ENCODE measurements around the gene PAGR1. TPM values are rescaled to one million over a fixed set of nuclear protein-coding genes. Genes with fewer than 3 reads are reported as not detected.

The PAGR1 gene
- total and polyA plus RNA-seq, 9 of the 15 experiments (the other 6 are each of a cell fraction or from before 2014, with no cell fraction given): 1.4 to 58.2 (median 16.8) TPM

- H3K27ac ChIP-seq (ENCODE audit: extremely low read depth, low read depth, low read length): no peak overlapping the region
- peaks cover 11% of the 10 kb centered on the region; the same call in 2 of the 3 replicates for H3K79me2 ChIP-seq (ENCODE audit: control insufficient read depth, insufficient read depth, low read length)
- in situ Hi-C loops (cut with MboI): no loop called here
- DNase-seq (ENCODE audit: extremely low read depth in 1 of 4, low spot score in 3 of 4): no peak
- no TSS peak for BruUV-seq (replicated peaks)
- no peak overlapping the region for H3K4me3 ChIP-seq
- H3K4me2 ChIP-seq (ENCODE audit: insufficient read depth, low read length): no peak overlapping the region
- CTCF ChIA-PET (ENCODE audit: low intra/inter-chr PET ratio): no interaction called here
- peak overlapping the region; percentile 99 for H2AFZ ChIP-seq (ENCODE audit: low read depth, low read length)
- no peak for TF ChIP-seq PHTF2 (CRISPR knock-in tag; IDR thresholded peaks at IDR 0.05)
- peak; percentile 28; the same call in 1 of the 2 replicates for TF ChIP-seq ZFX (CRISPR knock-in tag; IDR thresholded peaks at IDR 0.05)
- FAIRE-seq: no peak
- H3K4me1 ChIP-seq (replicated peaks in 1 of 2; ENCODE audit: control insufficient read depth in 2 of 2, insufficient read depth in 2 of 2, low read length in 2 of 2): peaks cover 0 to 28% of the 10 kb centered on the region in 2 experiments; a peak in 3 of 5 replicates
- no peaks in the 10 kb centered on the region for H3K9me1 ChIP-seq (ENCODE audit: control insufficient read depth, insufficient read depth, low read length)
- no peaks in the 10 kb centered on the region for H4K20me1 ChIP-seq (replicated peaks; ENCODE audit: control insufficient read depth, insufficient read depth, low read length)
- ATAC-seq: no peak
- H3K36me3 ChIP-seq (ENCODE audit: control insufficient read depth, insufficient read depth, low read length): peaks cover 17% of the 10 kb centered on the region; the same call in 2 of the 3 replicates
- intact Hi-C loops (cut with micrococcal nuclease): loop anchor here (5.0 kb wide), 1 partner anchor 143 kb away; no protein-coding TSS in a partner anchor
- no peaks in the 10 kb centered on the region; a peak in 1 of 5 replicates for H3K27me3 ChIP-seq (ENCODE audit: control insufficient read depth in 2 of 2, insufficient read depth in 2 of 2, low read length in 2 of 2)
- 47% methylated on average over 9 of the region's 9 CpGs for WGBS (ENCODE audit: insufficient coverage, low coverage, missing lambda C conversion rate)
- H3K9me3 ChIP-seq (replicated peaks; ENCODE audit: control insufficient read depth, insufficient read depth, low read depth, low read length): no peaks in the 10 kb centered on the region
- POLR2A ChIA-PET: interaction anchor here (0.7 kb wide), 1 partner anchor 13 kb away, joined by 3 read pairs; no protein-coding TSS in a partner anchor
- peak overlapping the region in 1 of 2 experiments; percentile 55; a peak in 2 of 4 replicates for H3K9ac ChIP-seq (ENCODE audit: insufficient read depth in 1 of 2, low read depth in 2 of 2, low read length in 2 of 2)
Observed at GRCh38 chr16:29864205-29864604, 48.3 kb downstream of the PAGR1 start.

GRCh38 chr16:29868396-29869009, 52.6 kb downstream of the PAGR1 start:
- Histone ChIP-seq H2AFZ (ENCODE audit: low read depth, low read length) (no peak overlapping the region), H3K27me3 (ENCODE audit: control insufficient read depth in 2 of 2, insufficient read depth in 2 of 2, low read length in 2 of 2) (no peaks in the 10 kb centered on the region; a peak in 1 of 5 replicates), H3K9me1 (ENCODE audit: control insufficient read depth, insufficient read depth, low read length) (no peaks in the 10 kb centered on the region), H3K9me3 (replicated peaks; ENCODE audit: control insufficient read depth, insufficient read depth, low read depth, low read length) (no peaks in the 10 kb centered on the region), H3K27ac (ENCODE audit: extremely low read depth, low read depth, low read length) (no peak overlapping the region), H3K4me1 (replicated peaks in 1 of 2; ENCODE audit: control insufficient read depth in 2 of 2, insufficient read depth in 2 of 2, low read length in 2 of 2) (peaks cover 0 to 21% of the 10 kb centered on the region in 2 experiments; a peak in 3 of 5 replicates), H4K20me1 (replicated peaks; ENCODE audit: control insufficient read depth, insufficient read depth, low read length) (no peaks in the 10 kb centered on the region), H3K9ac (ENCODE audit: insufficient read depth in 1 of 2, low read depth in 2 of 2, low read length in 2 of 2) (no peak overlapping the region), H3K79me2 (ENCODE audit: control insufficient read depth, insufficient read depth, low read length) (no peaks in the 10 kb centered on the region), H3K36me3 (ENCODE audit: control insufficient read depth, insufficient read depth, low read length) (no peaks in the 10 kb centered on the region), H3K4me2 (ENCODE audit: insufficient read depth, low read length) (no peak overlapping the region), H3K4me3 (no peak overlapping the region)
- BruUV-seq (replicated peaks): no TSS peak
- POLR2A ChIA-PET: interaction anchor here (1.1 kb wide), 1 partner anchor 9 kb away, joined by 4 read pairs; no protein-coding TSS in a partner anchor
- FAIRE-seq: no peak
- peak in 1 of 4 experiments; percentile 36 for DNase-seq (ENCODE audit: extremely low read depth in 1 of 4, low spot score in 3 of 4)
- intact Hi-C loops (cut with micrococcal nuclease) (no loop called here), in situ Hi-C loops (cut with MboI) (no loop called here)
- peak; percentile 85 for TF ChIP-seq NFIC (IDR thresholded peaks at IDR 0.05)
- TF ChIP-seq FOXA3 (CRISPR knock-in tag; conservative IDR thresholded peaks at IDR 0.05 in 1 of 2, IDR thresholded peaks at IDR 0.05 in 1 of 2): peak in 1 of 2 experiments; percentile 89; a peak in 1 of 4 replicates
- no peak for TF ChIP-seq KLF1 (tag; IDR thresholded peaks at IDR 0.05)
- CTCF ChIA-PET (ENCODE audit: low intra/inter-chr PET ratio): no interaction called here
- WGBS (ENCODE audit: insufficient coverage, low coverage, missing lambda C conversion rate): 23% methylated on average over 8 of the region's 8 CpGs
- peak; percentile 24; the same call in 2 of the 3 replicates for ATAC-seq

Data from K562 (cell line).